ENCODE measurements around the gene DOCK11.

The DOCK11 gene

GRCh38 chrX:118530219-118530911 is 34.8 kb downstream of the DOCK11 start:
- Histone ChIP-seq H3K27ac (ENCODE audit: low read depth, low read length) (no peak overlapping the region), H3K9ac (ENCODE audit: low read depth in 1 of 2, low read length in 2 of 2) (no peak overlapping the region), H3K4me3 (ENCODE audit: low read depth in 1 of 2, low read length in 2 of 2) (no peak overlapping the region), H3K36me3 (ENCODE audit: control insufficient read depth in 1 of 2, insufficient read depth in 2 of 2, low read length in 2 of 2) (no peaks in the 10 kb centered on the region), H3K9me3 (ENCODE audit: control insufficient read depth in 1 of 2, low read length in 2 of 2) (no peaks in the 10 kb centered on the region), H3K4me1 (ENCODE audit: control insufficient read depth in 1 of 2, insufficient read depth in 2 of 2, low read length in 2 of 2) (no peaks in the 10 kb centered on the region), H3K27me3 (ENCODE audit: control insufficient read depth in 1 of 2, insufficient read depth in 2 of 2, low read length in 2 of 2) (no peaks in the 10 kb centered on the region)

GRCh38 chrX:118534716-118535493 is 39.3 kb downstream of the DOCK11 start:
- Histone ChIP-seq H3K27me3 (ENCODE audit: control insufficient read depth in 1 of 2, insufficient read depth in 2 of 2, low read length in 2 of 2) (no peaks in the 10 kb centered on the region), H3K4me3 (ENCODE audit: low read depth in 1 of 2, low read length in 2 of 2) (no peak overlapping the region), H3K9me3 (ENCODE audit: control insufficient read depth in 1 of 2, low read length in 2 of 2) (no peaks in the 10 kb centered on the region), H3K36me3 (ENCODE audit: control insufficient read depth in 1 of 2, insufficient read depth in 2 of 2, low read length in 2 of 2) (no peaks in the 10 kb centered on the region), H3K9ac (ENCODE audit: low read depth in 1 of 2, low read length in 2 of 2) (no peak overlapping the region), H3K27ac (ENCODE audit: low read depth, low read length) (no peak overlapping the region), H3K4me1 (ENCODE audit: control insufficient read depth in 1 of 2, insufficient read depth in 2 of 2, low read length in 2 of 2) (peaks cover 0 to 6% of the 10 kb centered on the region in 2 donors)

DNA sequence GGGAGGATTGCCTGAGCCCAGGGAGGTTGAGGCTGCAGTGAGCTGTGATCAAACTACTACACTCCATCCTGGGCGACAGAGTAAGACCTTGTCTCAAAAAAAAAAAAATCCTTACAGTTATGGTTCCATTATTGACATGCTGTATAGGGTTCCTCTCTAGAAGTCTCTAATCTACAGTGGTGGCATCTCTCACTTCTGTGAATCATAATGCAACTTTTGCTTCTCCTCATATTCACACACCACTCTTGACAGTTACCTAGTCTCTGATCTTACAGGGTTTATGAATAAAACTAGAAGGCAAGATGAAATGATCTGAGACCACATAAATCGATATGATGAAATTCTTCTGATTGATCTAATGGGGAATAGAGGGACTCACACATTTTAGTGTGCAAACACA is 40.6 kb downstream of the DOCK11 start:
- H3K9me3 ChIP-seq (ENCODE audit: control insufficient read depth in 1 of 2, low read length in 2 of 2): no peaks in the 10 kb centered on the region
- no peaks in the 10 kb centered on the region for H3K36me3 ChIP-seq (ENCODE audit: control insufficient read depth in 1 of 2, insufficient read depth in 2 of 2, low read length in 2 of 2)
- H3K4me1 ChIP-seq (ENCODE audit: control insufficient read depth in 1 of 2, insufficient read depth in 2 of 2, low read length in 2 of 2): peaks cover 0 to 6% of the 10 kb centered on the region in 2 donors
- H3K27ac ChIP-seq (ENCODE audit: low read depth, low read length): no peak overlapping the region
- no peak overlapping the region for H3K9ac ChIP-seq (ENCODE audit: low read depth in 1 of 2, low read length in 2 of 2)
- H3K27me3 ChIP-seq (ENCODE audit: control insufficient read depth in 1 of 2, insufficient read depth in 2 of 2, low read length in 2 of 2): no peaks in the 10 kb centered on the region
- H3K4me3 ChIP-seq (ENCODE audit: low read depth in 1 of 2, low read length in 2 of 2): no peak overlapping the region

DNA sequence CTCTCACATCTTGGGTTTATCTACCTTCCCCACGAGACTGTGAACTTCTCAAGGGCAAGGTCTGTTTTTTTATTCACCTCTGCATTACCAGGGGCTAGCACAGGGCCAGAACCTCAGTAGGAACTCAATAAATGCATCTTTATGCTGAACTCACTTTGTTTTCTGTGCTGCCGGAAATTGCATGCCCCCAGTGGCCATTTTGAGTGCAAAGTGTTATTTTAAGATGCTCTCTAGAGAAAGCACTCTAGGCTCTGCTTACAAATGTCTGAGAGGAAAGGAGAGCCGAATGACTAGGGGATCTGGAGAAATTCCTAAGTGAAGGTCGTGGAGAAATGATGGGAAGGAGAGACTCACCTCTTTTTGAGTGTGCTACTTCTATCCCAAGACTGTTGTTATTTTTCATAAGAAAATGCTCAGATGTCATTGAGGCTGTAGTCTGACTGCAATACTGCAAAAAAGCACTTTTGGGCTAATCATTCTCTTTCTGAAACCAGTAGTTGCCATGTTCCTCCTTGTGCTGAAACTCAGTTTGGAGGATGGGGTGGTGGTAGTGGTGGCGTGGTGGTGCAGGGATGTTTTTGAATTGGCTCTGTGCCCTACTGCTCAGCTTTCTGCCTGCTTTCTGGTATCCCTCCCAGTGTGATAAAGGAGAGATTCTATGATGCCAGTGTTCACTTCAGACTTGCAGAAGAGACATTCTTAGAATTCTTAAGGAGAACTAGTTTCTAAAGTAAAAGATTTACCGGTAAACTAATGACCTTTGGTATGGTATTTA is 41.3 kb downstream of the DOCK11 start:
- H3K9ac ChIP-seq (ENCODE audit: low read depth in 1 of 2, low read length in 2 of 2): no peak overlapping the region
- no peaks in the 10 kb centered on the region for H3K36me3 ChIP-seq (ENCODE audit: control insufficient read depth in 1 of 2, insufficient read depth in 2 of 2, low read length in 2 of 2)
- H3K4me3 ChIP-seq (ENCODE audit: low read depth in 1 of 2, low read length in 2 of 2): no peak overlapping the region
- no peaks in the 10 kb centered on the region for H3K9me3 ChIP-seq (ENCODE audit: control insufficient read depth in 1 of 2, low read length in 2 of 2)
- H3K27ac ChIP-seq (ENCODE audit: low read depth, low read length): no peak overlapping the region
- H3K27me3 ChIP-seq (ENCODE audit: control insufficient read depth in 1 of 2, insufficient read depth in 2 of 2, low read length in 2 of 2): no peaks in the 10 kb centered on the region
- H3K4me1 ChIP-seq (ENCODE audit: control insufficient read depth in 1 of 2, insufficient read depth in 2 of 2, low read length in 2 of 2): peaks cover 0 to 6% of the 10 kb centered on the region in 2 donors

GRCh38 chrX:118538386-118538785 is 42.8 kb downstream of the DOCK11 start:
- Histone ChIP-seq H3K27me3 (ENCODE audit: control insufficient read depth in 1 of 2, insufficient read depth in 2 of 2, low read length in 2 of 2) (no peaks in the 10 kb centered on the region), H3K9ac (ENCODE audit: low read depth in 1 of 2, low read length in 2 of 2) (no peak overlapping the region), H3K36me3 (ENCODE audit: control insufficient read depth in 1 of 2, insufficient read depth in 2 of 2, low read length in 2 of 2) (no peaks in the 10 kb centered on the region), H3K27ac (ENCODE audit: low read depth, low read length) (no peak overlapping the region), H3K9me3 (ENCODE audit: control insufficient read depth in 1 of 2, low read length in 2 of 2) (no peaks in the 10 kb centered on the region), H3K4me1 (ENCODE audit: control insufficient read depth in 1 of 2, insufficient read depth in 2 of 2, low read length in 2 of 2) (peaks cover 0 to 6% of the 10 kb centered on the region in 2 donors), H3K4me3 (ENCODE audit: low read depth in 1 of 2, low read length in 2 of 2) (no peak overlapping the region)

DNA sequence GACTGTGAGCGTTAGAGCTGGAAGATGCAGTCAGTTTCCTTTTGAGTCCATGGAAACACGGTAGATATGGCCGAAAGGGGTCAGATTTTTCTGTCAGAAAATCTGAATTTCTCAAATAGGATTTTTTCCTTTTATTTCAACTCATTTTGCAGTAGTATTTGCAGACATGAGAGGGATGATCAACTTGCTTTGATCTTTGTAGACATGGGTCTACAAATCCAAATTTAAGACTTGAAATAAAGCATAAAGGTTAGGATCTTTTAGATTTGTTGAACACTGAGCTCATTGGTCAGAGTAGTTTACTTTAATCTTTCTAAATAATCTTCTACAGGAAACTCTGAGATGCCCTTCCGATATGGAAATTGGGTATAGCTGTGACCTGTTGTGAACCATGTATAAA is 44.7 kb downstream of the DOCK11 start:
- H3K4me1 ChIP-seq (ENCODE audit: control insufficient read depth in 1 of 2, insufficient read depth in 2 of 2, low read length in 2 of 2): peaks cover 0 to 6% of the 10 kb centered on the region in 2 donors
- no peak overlapping the region for H3K9ac ChIP-seq (ENCODE audit: low read depth in 1 of 2, low read length in 2 of 2)
- H3K27me3 ChIP-seq (ENCODE audit: control insufficient read depth in 1 of 2, insufficient read depth in 2 of 2, low read length in 2 of 2): no peaks in the 10 kb centered on the region
- H3K36me3 ChIP-seq (ENCODE audit: control insufficient read depth in 1 of 2, insufficient read depth in 2 of 2, low read length in 2 of 2): no peaks in the 10 kb centered on the region
- H3K4me3 ChIP-seq (ENCODE audit: low read depth in 1 of 2, low read length in 2 of 2): no peak overlapping the region
- no peak overlapping the region for H3K27ac ChIP-seq (ENCODE audit: low read depth, low read length)
- no peaks in the 10 kb centered on the region for H3K9me3 ChIP-seq (ENCODE audit: control insufficient read depth in 1 of 2, low read length in 2 of 2)

DNA sequence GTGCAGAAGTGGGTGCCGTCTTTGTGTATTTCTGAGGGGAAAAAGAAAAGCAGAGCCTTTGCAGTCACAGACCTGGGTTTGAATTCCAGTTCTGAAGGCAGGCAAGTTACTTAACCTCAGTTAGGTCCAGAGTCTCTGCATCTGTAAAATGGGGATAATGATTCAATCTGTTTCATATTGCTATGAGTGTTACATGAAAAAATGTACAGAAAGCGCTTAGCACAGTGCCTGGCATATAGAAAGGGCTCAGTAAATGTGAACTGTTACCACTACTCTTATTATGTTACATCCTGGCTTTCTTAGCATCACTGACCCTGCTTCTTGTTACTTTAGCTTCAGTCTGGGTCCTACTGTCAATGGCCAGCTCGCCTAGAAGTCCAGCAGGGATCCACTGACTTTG is 45.9 kb downstream of the DOCK11 start:
- H3K9me3 ChIP-seq (ENCODE audit: control insufficient read depth in 1 of 2, low read length in 2 of 2): no peaks in the 10 kb centered on the region
- H3K27me3 ChIP-seq (ENCODE audit: control insufficient read depth in 1 of 2, insufficient read depth in 2 of 2, low read length in 2 of 2): no peaks in the 10 kb centered on the region
- H3K4me1 ChIP-seq (ENCODE audit: control insufficient read depth in 1 of 2, insufficient read depth in 2 of 2, low read length in 2 of 2): peaks cover 0 to 6% of the 10 kb centered on the region in 2 donors
- no peak overlapping the region for H3K4me3 ChIP-seq (ENCODE audit: low read depth in 1 of 2, low read length in 2 of 2)
- H3K9ac ChIP-seq (ENCODE audit: low read depth in 1 of 2, low read length in 2 of 2): no peak overlapping the region
- no peak overlapping the region for H3K27ac ChIP-seq (ENCODE audit: low read depth, low read length)
- H3K36me3 ChIP-seq (ENCODE audit: control insufficient read depth in 1 of 2, insufficient read depth in 2 of 2, low read length in 2 of 2): no peaks in the 10 kb centered on the region

- no peaks in the 10 kb centered on the region for H3K4me1 ChIP-seq (ENCODE audit: control insufficient read depth in 1 of 2, insufficient read depth in 2 of 2, low read length in 2 of 2)
- no peaks in the 10 kb centered on the region for H3K36me3 ChIP-seq (ENCODE audit: control insufficient read depth in 1 of 2, insufficient read depth in 2 of 2, low read length in 2 of 2)
- no peak overlapping the region for H3K27ac ChIP-seq (ENCODE audit: low read depth, low read length)
- no peak overlapping the region for H3K9ac ChIP-seq (ENCODE audit: low read depth in 1 of 2, low read length in 2 of 2)
- no peak overlapping the region for H3K4me3 ChIP-seq (ENCODE audit: low read depth in 1 of 2, low read length in 2 of 2)
- no peaks in the 10 kb centered on the region for H3K27me3 ChIP-seq (ENCODE audit: control insufficient read depth in 1 of 2, insufficient read depth in 2 of 2, low read length in 2 of 2)
- H3K9me3 ChIP-seq (ENCODE audit: control insufficient read depth in 1 of 2, low read length in 2 of 2): no peaks in the 10 kb centered on the region
These were observed 49.9 kb downstream of the DOCK11 start for GRCh38 chrX:118545510-118545909.

DNA sequence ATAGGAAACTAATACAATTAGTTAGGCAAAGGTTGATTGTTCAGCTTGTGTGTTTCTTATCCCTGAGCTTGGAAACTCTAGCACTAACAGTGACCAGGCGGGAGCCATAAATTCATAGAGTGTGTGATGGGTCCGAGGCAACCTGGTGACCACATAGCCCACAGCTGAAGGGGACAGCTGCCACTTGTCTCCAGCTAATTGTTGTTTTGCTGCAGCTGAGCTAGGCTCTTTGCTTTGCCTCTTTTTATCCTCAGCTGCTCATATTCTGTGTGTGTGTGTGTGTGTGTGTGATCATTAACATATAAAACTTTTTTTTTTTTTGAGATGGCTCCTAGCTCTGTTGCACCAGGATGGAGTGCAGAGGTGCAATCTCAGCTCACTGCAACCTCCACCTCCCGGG is 53.2 kb downstream of the DOCK11 start:
- no peaks in the 10 kb centered on the region for H3K4me1 ChIP-seq (ENCODE audit: control insufficient read depth in 1 of 2, insufficient read depth in 2 of 2, low read length in 2 of 2)
- no peaks in the 10 kb centered on the region for H3K9me3 ChIP-seq (ENCODE audit: control insufficient read depth in 1 of 2, low read length in 2 of 2)
- no peaks in the 10 kb centered on the region for H3K36me3 ChIP-seq (ENCODE audit: control insufficient read depth in 1 of 2, insufficient read depth in 2 of 2, low read length in 2 of 2)
- no peak overlapping the region for H3K9ac ChIP-seq (ENCODE audit: low read depth in 1 of 2, low read length in 2 of 2)
- H3K27ac ChIP-seq (ENCODE audit: low read depth, low read length): no peak overlapping the region
- no peaks in the 10 kb centered on the region for H3K27me3 ChIP-seq (ENCODE audit: control insufficient read depth in 1 of 2, insufficient read depth in 2 of 2, low read length in 2 of 2)
- H3K4me3 ChIP-seq (ENCODE audit: low read depth in 1 of 2, low read length in 2 of 2): no peak overlapping the region

DNA sequence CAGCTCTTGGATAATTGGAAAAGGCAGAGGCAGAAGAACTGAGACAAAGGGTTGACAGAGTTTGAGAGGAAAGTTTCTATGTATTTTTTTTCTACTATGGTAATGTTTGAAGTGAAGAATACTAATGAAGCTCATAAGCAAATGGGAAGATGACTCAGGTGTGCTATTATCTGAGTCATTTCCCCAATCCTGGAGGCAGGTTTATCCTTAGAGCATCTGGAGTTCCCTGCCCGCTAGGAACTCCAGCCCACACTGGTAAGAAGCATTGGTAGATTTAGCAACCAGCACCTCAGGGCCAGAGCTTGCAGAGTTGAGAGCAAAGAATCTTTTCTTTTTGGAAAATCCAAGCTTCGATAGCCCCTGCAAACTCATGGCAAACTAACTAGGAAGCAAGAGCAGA is 55.2 kb downstream of the DOCK11 start:
- Histone ChIP-seq H3K27ac (ENCODE audit: low read depth, low read length) (no peak overlapping the region), H3K4me3 (ENCODE audit: low read depth in 1 of 2, low read length in 2 of 2) (no peak overlapping the region), H3K27me3 (ENCODE audit: control insufficient read depth in 1 of 2, insufficient read depth in 2 of 2, low read length in 2 of 2) (no peaks in the 10 kb centered on the region), H3K36me3 (ENCODE audit: control insufficient read depth in 1 of 2, insufficient read depth in 2 of 2, low read length in 2 of 2) (no peaks in the 10 kb centered on the region), H3K4me1 (ENCODE audit: control insufficient read depth in 1 of 2, insufficient read depth in 2 of 2, low read length in 2 of 2) (no peaks in the 10 kb centered on the region), H3K9me3 (ENCODE audit: control insufficient read depth in 1 of 2, low read length in 2 of 2) (no peaks in the 10 kb centered on the region), H3K9ac (ENCODE audit: low read depth in 1 of 2, low read length in 2 of 2) (no peak overlapping the region)
